ENCODE data around the gene ADGRV1. TPM values are rescaled to one million over a fixed set of nuclear protein-coding genes. Genes with fewer than 3 reads are reported as not detected.
"Not testable (repeated sequence)": the region's sequence is repeated elsewhere in the genome, so short reads cannot be mapped to it uniquely, and the experiment has no call there.

The ADGRV1 gene
- polyA plus RNA-seq, 1 of the 3 experiments (the other 2 are of a cell fraction), result 0.23 TPM

GRCh38 chr5:90598293-90598692 lies 39.7 kb downstream of the ADGRV1 start:
- Histone ChIP-seq H3K27me3 (ENCODE audit: insufficient read depth) (no peaks in the 10 kb centered on the region), H4K20me1 (ENCODE audit: insufficient read depth) (no peaks in the 10 kb centered on the region), H3K79me2 (ENCODE audit: insufficient read depth) (no peaks in the 10 kb centered on the region), H3K9ac (no peak overlapping the region), H3K4me3 (ENCODE audit: low read depth in 2 of 2, low read length in 1 of 2) (no peak overlapping the region), H3K4me1 (ENCODE audit: control insufficient read depth in 1 of 2, insufficient read depth in 2 of 2, low read depth in 1 of 2, low read length in 1 of 2) (no peaks in the 10 kb centered on the region), H3F3A (replicated peaks; ENCODE audit: insufficient read depth) (no peaks in the 10 kb centered on the region), H3K27ac (ENCODE audit: low read depth in 2 of 2, low read length in 1 of 2) (no peak overlapping the region), H2AFZ (ENCODE audit: low read depth) (no peak overlapping the region), H3K9me2 (no peaks in the 10 kb centered on the region), H3K9me3 (no peaks in the 10 kb centered on the region), H3K36me3 (replicated peaks in 1 of 2; ENCODE audit: control insufficient read depth in 1 of 2, insufficient read depth in 2 of 2, low read length in 1 of 2) (no peaks in the 10 kb centered on the region), H3K4me2 (no peak overlapping the region)
- no peak for DNase-seq
- TF ChIP-seq RFX5 (IDR thresholded peaks at IDR 0.05; ENCODE audit: low read length), result no peak
- 61% methylated on average over 7 of the region's 7 CpGs for WGBS (ENCODE audit: low lambda C conversion rate)
- ChIA-PET POLR2A (no interaction called here), CTCF (interaction anchor here (0.6 kb wide), 1 partner anchor 42 kb away, joined by 3 read pairs; no protein-coding TSS in a partner anchor)

GRCh38 chr5:90600307-90600706 lies 41.7 kb downstream of the ADGRV1 start:
- H3K27ac ChIP-seq (ENCODE audit: low read depth in 2 of 2, low read length in 1 of 2); H3F3A ChIP-seq (replicated peaks; ENCODE audit: insufficient read depth); H2AFZ ChIP-seq (ENCODE audit: low read depth); POLR2A ChIA-PET; H3K9me2 ChIP-seq; H3K36me3 ChIP-seq (replicated peaks in 1 of 2; ENCODE audit: control insufficient read depth in 1 of 2, insufficient read depth in 2 of 2, low read length in 1 of 2); H3K4me3 ChIP-seq (ENCODE audit: low read depth in 2 of 2, low read length in 1 of 2); H3K79me2 ChIP-seq (ENCODE audit: insufficient read depth); H4K20me1 ChIP-seq (ENCODE audit: insufficient read depth); H3K9me3 ChIP-seq; DNase-seq; H3K27me3 ChIP-seq (ENCODE audit: insufficient read depth); CTCF ChIA-PET; H3K4me1 ChIP-seq (ENCODE audit: control insufficient read depth in 1 of 2, insufficient read depth in 2 of 2, low read depth in 1 of 2, low read length in 1 of 2); H3K4me2 ChIP-seq; H3K9ac ChIP-seq: not testable (repeated sequence)
- 79% methylated on average over 3 of the region's 3 CpGs for WGBS (ENCODE audit: low lambda C conversion rate)

GRCh38 chr5:90601468-90601867 lies 42.9 kb downstream of the ADGRV1 start:
- WGBS (ENCODE audit: low lambda C conversion rate), result 57% methylated on average over 2 of the region's 2 CpGs
- no peaks in the 10 kb centered on the region for H4K20me1 ChIP-seq (ENCODE audit: insufficient read depth)
- no peak overlapping the region for H3K4me2 ChIP-seq
- H3K4me1 ChIP-seq (ENCODE audit: control insufficient read depth in 1 of 2, insufficient read depth in 2 of 2, low read depth in 1 of 2, low read length in 1 of 2), result no peaks in the 10 kb centered on the region; a peak in 1 of 4 replicates
- H3F3A ChIP-seq (replicated peaks; ENCODE audit: insufficient read depth), result no peaks in the 10 kb centered on the region
- no peaks in the 10 kb centered on the region for H3K36me3 ChIP-seq (replicated peaks in 1 of 2; ENCODE audit: control insufficient read depth in 1 of 2, insufficient read depth in 2 of 2, low read length in 1 of 2)
- CTCF ChIA-PET, result no interaction called here
- H3K9me3 ChIP-seq, result no peaks in the 10 kb centered on the region
- no peak overlapping the region for H3K9ac ChIP-seq
- POLR2A ChIA-PET, result no interaction called here
- TF ChIP-seq YY1 (IDR thresholded peaks at IDR 0.05; ENCODE audit: low read depth) (no peak), FOXJ3 (CRISPR knock-in tag; IDR thresholded peaks at IDR 0.05) (no peak), NRF1 (IDR thresholded peaks at IDR 0.05; ENCODE audit: low read depth, low read length) (no peak), PBX3 (IDR thresholded peaks at IDR 0.05) (no peak), SIN3A (IDR thresholded peaks at IDR 0.05; ENCODE audit: borderline replicate concordance, low read depth, low read length) (no peak), TEAD4 (IDR thresholded peaks at IDR 0.05; ENCODE audit: borderline replicate concordance, insufficient read depth) (no peak)
- no peaks in the 10 kb centered on the region for H3K27me3 ChIP-seq (ENCODE audit: insufficient read depth)
- DNase-seq, result no peak
- no peak overlapping the region for H2AFZ ChIP-seq (ENCODE audit: low read depth)
- H3K9me2 ChIP-seq, result no peaks in the 10 kb centered on the region
- H3K27ac ChIP-seq (ENCODE audit: low read depth in 2 of 2, low read length in 1 of 2), result no peak overlapping the region
- H3K79me2 ChIP-seq (ENCODE audit: insufficient read depth), result no peaks in the 10 kb centered on the region
- no peak overlapping the region for H3K4me3 ChIP-seq (ENCODE audit: low read depth in 2 of 2, low read length in 1 of 2)

Measured in SK-N-SH (cell line).